ENCODE measurements around the gene ALDH3B1.
A peak's percentile ranks its signal among the peaks of the same experiment; 100 is the strongest.

Gene ALDH3B1

DNA sequence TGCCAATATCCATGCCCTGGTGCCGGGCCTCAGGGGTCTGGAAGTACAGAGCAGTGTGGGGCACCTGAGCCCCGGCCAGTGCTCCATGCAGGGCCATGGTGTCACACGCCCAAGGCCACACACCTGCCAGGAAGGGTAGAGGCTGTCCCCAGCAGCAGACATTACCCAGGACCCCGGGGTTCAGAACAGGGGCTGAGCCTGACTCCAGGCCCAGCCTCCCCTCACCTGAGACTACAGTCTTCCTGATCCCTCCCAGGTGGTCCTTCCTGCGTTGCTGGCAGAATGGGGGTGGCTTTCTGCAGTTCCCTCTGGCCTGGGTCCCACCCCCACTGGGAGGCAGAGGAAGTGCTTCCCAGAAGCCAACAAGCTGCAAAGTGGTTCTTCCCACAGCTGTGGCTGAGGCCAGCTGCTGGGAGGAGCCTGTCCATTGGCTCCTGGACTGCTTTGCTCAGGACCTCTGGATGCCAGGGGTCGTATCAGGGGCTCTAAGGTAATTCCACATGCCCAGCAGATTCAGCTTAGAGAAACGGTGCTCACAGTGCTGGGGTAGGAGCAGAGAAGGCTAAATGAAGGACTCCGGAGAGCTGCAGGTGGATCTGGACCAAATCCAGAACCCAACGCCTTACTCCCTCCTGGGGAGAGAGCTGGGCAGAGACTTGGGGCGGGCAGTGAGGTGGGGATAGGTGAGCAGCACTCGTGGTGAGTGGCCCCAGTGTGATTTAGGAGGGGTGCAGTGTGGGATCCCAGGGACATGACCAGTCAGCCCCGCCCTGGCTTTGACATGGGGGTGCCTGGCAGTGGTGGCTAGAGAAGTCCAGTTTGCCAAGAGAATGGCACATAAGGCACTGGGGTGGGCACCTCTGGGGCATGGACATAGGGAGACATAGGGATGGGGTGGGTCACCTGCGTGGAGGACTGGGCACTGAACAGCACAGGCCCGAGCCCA, 41.3 kb downstream of the ALDH3B1 start:
- no peak for DNase-seq
- intact Hi-C loops (cut with DNase I), result no loop called here

DNA sequence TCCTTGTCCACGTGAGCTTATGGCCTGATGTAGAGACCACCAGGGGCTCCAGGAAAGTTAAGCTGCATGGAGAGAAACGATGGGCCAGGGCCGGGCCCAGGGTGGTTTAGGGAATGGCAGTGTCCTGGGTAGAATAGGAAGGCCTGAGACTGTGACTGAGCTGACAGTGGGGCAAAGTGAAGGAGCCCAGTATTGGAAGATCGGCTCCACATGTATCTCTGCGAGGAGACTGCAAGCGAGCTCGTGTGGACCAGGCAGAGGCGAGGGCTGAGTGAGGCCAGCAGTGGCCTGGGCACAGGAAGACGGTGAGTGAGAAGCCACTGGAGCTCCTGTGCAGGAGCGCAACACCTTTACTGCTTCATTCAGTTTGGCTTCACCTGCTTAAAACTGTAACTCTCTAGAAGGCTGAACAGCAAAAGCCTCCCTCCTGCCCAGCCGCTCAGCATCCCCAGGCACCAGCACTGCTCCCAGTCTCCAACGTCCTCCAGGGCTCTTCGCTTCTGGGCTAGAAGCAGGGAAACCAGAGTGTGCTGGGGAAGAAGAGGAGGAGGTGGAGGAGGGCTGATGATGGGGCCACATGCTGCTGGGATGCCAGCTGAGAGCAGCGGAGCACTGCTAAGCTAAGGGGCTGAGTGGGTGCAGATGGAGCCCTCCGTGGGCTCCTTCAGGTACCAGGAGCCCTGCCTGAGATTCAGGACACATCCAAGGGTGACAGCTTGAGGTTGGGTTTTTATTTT, 42.2 kb downstream of the ALDH3B1 start:
- DNase-seq, result peak in 10 of 42 donors; percentile 43 to 78 (median 61)
- intact Hi-C loops (cut with DNase I), result no loop called here

DNA sequence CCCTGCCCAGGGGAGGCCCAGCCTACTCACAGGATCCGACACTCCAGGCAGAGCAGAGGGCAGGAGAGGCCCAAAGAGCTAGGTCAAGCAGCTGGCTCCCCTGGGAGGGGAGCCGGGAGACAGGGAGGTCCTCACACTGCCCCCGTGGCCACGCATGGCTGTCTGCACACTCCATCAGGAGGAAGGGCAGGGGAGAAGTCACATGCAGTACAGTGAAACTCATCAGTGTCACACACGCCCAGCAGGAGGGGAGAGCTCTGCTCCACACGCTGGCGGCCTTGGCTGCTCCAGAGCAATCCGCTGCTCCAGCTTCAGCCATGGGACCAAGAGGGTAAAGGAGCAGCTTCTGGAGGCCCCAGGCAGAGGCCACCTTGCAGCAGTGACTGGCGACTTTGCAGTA, 43.0 kb downstream of the ALDH3B1 start:
- no peak for DNase-seq
- intact Hi-C loops (cut with DNase I), result no loop called here

DNA sequence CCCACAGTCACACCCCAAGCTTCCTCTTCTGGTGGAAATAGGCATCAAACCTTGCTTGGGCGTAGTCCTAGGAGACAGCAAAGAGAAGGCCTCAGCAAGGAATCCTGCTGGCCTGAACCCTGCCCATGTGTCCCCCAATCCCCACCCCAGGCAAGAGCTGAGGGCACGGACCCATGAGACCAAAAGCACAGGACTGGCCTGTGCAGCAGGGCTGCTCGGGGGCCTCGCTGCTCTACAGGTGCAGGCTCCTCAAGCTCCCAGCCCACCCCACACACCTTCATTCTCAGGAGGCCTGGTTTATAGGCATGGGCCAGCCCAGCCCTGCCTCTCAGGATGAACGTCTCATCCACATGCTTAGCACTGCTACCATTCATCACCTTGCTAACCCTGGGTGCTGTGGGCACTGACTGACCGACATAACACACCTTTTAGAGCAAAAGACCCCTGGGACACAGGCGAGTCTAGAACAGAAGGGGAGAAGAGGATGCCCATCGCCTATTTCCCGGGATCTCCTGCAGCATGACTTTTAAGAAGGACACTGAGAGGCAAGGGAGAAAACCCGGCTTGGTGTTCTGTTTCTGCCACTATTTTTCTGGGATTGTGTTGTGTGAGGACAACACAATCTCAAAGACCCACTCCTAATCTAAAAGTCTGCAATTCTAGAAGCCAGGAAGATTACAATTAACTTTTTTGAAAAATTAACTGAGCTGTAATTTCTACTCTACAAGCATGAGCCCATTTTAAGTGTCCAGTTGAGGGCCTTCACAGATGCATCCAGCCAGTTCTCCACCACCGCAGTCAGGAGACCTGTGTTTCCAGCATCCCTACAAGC, 44.1 kb downstream of the ALDH3B1 start:
- DNase-seq, result no peak
- intact Hi-C loops (cut with DNase I), result no loop called here

DNA sequence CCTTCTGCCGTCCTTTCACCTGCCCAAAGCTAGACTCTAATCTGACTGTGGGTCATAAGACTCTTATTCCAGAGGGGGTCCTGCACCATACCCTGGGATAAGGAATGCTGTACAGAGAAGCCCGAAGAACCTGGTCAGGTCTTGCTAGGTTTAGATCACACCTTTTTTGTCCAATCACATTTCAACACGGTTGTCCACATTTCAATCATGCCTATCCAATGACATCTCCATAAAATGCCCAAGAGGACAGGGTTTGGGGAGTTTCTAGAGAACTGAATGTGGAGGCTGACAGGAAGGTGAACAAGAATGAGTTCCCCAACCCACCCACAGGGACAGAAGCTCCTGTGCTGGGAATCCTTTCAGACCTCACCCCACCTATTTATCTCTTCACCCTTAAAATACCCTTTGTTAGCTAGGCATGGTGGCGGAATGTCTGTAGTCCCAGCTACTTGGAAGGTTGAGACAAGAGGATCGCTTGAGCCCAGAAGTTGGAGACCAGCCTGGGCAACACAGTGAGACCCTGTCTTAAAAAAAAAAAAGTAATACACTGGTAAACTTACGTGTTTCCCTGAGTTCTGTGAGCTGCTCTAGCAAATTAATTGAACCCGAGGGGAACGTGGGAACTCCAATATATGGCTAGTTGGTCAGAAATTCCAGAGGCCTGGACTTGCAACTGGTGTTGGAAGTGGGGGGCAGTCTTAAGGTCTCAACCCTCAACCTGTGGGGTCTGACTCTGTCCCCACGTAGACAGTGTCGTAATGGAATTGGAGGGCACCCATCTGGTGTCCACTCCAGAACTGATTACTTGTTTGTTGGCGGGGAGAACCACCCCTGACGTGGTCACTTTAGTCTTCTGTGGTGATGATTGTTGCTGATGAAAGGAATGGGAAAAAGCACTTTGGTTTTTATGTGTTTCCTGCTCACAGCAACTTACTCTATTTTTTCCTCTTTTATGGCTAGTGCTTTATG, 46.5 kb downstream of the ALDH3B1 start:
- no peak for DNase-seq
- intact Hi-C loops (cut with DNase I), result no loop called here

DNA sequence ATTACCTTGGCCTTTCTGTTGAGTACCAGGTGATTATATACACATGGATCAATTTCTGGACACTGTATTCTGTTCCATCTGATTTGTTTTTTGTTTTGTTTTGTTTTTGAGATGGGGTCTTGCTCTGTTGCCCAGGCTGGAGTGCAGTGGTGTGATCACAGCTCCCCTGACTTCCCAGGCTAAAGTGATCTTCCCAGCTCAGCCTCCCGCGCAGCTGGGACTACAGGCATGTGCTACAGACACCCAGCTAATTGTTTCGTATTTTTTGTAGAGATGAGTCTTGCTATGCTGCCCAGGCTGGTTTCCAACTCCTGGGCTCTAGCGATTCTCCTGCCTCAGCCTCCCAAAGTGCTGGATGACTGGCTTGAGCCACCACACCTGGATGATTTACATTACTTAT, 47.7 kb downstream of the ALDH3B1 start:
- no peak for DNase-seq
- intact Hi-C loops (cut with DNase I), result no loop called here

DNA sequence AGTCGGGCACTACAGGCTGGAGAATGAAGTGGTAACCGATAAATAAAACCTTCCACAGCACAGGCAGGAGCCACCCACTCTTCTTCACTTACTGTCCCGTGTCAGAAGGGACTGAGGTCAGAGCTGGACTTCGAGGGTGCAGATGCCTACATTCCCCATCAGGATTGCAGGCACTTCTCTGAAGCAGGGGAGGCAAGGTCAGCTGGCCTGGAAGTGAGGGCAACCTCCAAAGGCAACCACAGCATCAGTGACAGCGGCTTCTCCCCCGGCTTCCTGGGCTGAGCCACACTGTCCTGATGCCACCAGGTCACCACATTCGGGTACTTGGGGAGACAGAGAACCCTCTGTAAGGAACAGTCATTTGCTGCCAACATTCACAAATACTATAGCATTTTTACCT, 51.4 kb downstream of the ALDH3B1 start:
- intact Hi-C loops (cut with DNase I), result no loop called here
- no peak for DNase-seq

DNA sequence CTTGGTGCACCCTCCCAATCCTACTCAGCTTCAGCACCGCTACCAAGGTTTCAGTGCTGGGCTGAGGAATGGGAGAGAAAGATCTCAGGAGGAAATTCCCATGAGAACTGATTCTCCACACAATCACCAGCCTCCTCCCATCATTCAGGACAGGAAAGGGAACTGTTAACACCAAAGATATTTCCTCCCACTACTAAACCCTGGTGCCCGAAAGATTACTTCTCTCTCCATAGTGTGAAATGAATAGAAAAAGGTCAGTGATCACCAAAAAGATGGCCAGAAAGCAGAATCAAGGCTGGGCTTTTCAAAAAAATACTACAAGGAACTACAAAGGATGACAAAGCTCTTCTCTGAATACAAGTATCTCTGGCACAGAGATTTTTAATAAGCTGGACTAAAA, 54.8 kb downstream of the ALDH3B1 start:
- DNase-seq, result no peak
- intact Hi-C loops (cut with DNase I), result no loop called here

DNA sequence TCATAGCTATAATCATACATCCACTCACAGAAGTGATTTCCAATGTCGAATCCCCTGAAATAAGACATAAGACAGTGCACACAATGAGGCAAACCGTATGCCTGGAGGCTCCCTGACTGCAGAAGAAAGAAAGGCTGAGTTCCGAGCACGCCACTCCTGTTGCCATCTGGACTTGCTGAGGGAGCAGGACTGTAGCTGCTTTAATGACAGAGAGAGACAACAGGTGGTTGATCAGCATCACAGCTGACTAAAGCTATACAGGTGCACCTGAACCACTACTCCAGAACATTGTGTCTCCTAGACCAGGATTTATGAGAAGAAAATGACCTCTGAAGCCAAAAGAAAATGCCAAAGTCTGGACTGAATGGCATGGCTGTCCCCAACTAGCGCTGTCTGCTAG, 55.7 kb downstream of the ALDH3B1 start:
- no peak for DNase-seq
- intact Hi-C loops (cut with DNase I), result no loop called here

DNA sequence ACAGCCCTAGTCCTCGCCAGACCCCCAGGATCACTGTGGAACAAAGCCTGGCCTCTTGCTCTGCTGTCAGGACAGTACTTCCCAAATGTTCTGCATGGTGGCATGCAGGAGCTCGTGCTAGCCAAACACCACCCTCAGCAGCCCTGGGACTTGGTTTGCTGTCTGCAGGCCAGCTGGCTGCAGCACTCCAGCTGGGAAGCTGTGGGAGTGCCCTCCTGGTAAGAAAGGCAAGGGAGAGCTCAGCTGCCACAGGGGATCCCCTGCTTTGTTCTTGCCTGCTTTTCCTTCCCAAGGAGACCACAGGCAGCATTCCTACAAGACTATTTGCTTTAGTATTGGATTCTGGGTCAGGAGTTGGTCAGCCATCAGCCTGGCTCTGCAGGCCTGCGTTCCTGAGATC, 56.6 kb downstream of the ALDH3B1 start:
- peak in 25 of 42 donors; percentile 28 to 79 (median 51) for DNase-seq
- intact Hi-C loops (cut with DNase I), result no loop called here

DNA sequence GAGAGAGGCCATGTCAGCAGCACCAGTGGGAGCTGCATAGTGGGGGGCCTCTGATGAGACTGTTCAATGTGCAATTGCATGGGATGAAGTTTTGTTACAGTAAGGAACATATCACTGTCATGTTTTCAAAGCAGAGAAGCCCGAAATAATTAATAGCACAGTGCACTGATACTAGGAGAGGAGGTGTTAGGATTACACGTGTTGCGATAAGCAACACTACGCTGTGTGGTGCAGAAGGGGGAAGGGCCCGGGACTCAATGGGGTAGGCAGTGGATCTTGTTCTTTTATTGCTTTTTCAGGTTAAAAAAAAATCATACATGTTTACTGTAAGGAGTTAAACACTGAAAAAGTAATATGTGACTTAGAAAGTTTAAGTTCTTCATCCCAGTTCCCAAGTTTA, 57.9 kb downstream of the ALDH3B1 start:
- intact Hi-C loops (cut with DNase I), result no loop called here
- no peak for DNase-seq

DNA sequence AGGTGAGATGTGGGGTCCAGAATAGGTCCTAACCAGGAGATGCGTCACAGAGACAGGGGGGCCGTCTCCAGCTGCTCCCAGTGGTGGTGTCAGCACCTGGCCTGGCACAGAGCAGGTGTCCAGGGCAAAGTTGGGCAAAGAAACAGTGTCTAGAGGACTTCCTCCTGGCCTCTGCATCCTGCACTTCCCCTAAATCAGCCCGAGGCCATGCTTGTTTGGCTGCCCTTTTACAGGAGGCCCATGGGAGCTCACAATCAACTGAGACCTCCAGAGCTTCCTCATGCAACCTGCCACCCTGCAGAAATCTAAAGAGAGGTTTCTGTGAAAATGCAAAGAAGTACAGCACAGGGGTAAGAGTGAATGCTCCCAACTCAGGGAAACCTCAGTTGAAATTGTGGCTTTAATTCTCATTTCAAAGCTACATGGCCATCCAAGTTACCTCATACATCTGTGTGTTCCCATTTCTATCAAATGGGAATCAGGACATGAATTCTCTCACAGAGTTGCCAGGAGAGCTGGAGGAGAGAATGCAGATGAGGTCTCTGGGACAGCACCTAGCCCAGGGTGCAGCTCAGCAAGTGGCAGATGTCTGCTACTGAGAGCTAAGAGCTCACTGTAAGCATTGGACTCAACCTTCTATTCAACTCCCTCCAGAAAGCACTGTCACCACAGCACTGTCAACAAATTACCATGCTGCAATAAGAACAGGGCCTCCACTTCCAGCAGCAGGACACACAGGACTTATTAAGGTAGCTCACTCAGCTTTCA, 61.3 kb downstream of the ALDH3B1 start:
- peak in 1 of 42 donors; percentile 36 for DNase-seq
- intact Hi-C loops (cut with DNase I), result no loop called here

DNA sequence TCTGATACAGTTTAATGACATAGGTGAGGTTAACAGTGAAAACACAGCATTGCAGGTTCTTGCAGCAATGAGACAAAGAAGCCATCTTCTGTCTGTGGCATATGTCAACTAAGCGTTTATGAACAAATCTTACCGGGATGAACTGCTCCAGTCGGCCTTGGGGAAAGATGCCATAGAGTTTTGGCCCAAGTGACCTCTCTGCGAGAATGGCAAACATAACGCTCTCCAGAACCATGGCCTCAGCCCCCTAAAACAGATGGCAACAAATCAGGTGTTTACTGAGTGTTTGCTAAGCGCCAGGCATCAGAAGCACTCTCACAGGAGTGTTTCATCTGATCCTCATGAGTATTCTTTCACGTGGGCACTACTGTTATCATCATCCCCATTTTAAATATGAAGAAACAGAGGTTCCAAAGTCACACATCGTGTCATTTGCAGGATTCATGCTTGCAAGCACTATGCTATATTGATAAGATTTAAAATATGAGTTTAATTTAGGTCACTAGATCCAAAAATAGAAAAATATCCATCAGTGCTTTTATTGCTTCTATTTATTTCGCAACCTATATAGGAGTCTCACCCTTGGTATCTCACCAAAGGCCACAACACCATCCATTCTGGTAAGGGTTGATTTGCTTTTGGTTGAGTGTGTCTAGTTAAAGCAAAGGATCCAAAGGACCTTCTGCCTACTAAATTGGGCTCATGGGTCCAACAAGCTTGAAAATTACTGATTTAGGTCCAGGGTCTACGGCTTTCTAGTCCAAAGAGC, 64.6 kb downstream of the ALDH3B1 start:
- intact Hi-C loops (cut with DNase I), result no loop called here
- DNase-seq, result peak in 1 of 42 donors; percentile 16

DNA sequence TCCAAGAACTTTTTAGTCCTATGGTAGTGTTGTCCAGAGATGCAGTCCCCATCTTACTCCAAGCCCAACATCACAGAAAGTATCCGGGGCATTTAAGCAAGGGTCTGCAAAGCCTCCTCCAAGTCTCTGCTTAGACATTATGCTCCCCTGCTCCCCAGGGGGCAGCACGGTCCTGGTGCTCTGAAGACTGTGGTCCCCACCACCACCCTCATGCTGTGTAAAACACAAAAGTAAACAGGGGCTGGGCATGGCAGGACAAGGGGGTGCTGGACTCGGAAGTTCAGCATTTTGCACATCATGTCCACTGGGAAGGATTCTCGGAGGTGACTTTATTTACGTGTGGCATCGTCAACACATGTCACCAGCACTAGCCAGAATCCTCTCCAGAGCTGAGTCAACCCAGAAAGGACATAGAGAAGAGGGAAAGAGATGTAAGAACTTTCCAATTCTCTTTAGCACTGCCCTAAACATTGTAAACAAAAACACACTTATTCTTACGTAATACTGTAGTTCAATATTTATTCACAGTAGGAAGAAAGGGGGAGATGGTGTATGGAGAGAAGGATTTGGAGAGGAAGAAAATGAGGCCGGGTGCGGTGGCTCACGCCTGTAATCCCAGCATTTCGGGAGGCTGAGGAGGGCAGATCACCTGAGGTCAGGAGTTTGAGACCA, 66.4 kb downstream of the ALDH3B1 start:
- peak in 6 of 42 donors; percentile 17 to 65 (median 40) for DNase-seq
- intact Hi-C loops (cut with DNase I), result no loop called here

DNA sequence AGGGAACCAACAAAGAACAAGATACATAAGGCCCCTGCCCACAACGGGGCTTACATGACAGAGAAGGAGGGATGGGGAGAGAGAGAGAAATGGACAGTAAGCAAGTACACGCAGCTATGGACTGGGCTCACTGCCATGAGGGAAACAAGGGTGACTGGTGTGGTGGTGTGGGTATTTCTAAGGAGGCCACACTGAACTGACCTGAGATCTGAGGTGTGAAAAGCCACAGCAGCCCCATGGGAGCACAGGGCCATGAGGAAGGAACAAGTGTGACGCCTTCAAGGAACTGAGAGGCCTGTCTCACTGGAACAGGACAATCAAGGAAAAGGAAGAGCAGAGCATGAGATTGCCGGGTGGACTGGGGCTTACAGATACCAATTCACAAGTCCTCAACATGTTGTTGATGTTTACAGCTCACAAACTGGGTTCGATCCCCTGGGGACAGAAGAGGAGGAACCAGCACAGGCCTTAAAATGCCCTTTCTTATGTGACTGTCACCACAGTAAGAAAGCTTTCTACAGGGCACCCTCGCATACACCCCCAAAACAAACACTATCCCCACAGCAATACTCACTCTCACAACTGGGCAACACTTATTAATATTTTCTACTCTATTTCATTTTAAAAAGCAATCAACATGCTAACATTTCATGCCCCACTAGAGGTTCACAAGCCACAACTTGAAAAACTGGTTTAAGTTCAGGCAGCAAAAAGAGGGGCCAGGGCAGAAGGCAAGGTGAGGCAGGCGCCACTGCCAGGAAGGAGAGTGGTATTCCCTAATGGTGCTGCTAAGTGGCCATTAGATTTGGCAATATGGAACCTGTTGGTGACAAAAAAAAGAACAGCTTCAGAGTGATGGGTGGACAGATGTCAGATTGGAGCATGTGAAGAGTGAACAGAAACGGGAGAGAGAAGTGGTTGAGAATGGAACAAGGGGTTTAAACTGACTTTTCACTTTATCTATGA, 67.8 kb downstream of the ALDH3B1 start:
- DNase-seq, result peak in 4 of 42 donors; percentile 35 to 56 (median 37)
- intact Hi-C loops (cut with DNase I), result no loop called here

All from head of caudate nucleus (tissue), 42 donors.